Subcutaneous abdominal adipose tissue (tissue), 5 donors: ENCODE measurements around the gene ELP4.

Experiments used
- H3K27ac ChIP-seq: one replicate; pipeline ENCODE4 v1.7.0; 2013; ENCODE audit warnings: low read depth, mild to moderate bottlenecking, inconsistent platforms, low read length, moderate library complexity
- H3K27me3 ChIP-seq, 5 donors: one replicate each; pipeline ENCODE4 v1.7.0; 2013; ENCODE audit warnings: low read length in 5 of 5, inconsistent platforms in 1 of 5; ENCODE audit not compliant: control insufficient read depth in 5 of 5, insufficient read depth in 4 of 5
- H3K36me3 ChIP-seq, 5 donors: one replicate each; pipeline ENCODE4 v1.7.0; 2013; ENCODE audit warnings: low read length in 5 of 5; ENCODE audit not compliant: control insufficient read depth in 5 of 5, insufficient read depth in 5 of 5
- H3K4me1 ChIP-seq, 5 donors: one replicate each; pipeline ENCODE4 v1.7.0; 2013; ENCODE audit warnings: low read length in 5 of 5, mild to moderate bottlenecking in 3 of 5, moderate library complexity in 1 of 5; ENCODE audit not compliant: control insufficient read depth in 5 of 5, insufficient read depth in 5 of 5
- H3K4me3 ChIP-seq, 5 donors: one replicate each; pipeline ENCODE4 v1.7.0; 2013; ENCODE audit warnings: low read length in 5 of 5, low read depth in 1 of 5
- H3K9ac ChIP-seq, 5 donors: one replicate each; pipeline ENCODE4 v1.7.0; 2013; ENCODE audit warnings: low read length in 5 of 5, mild to moderate bottlenecking in 4 of 5, moderate library complexity in 3 of 5
- H3K9me3 ChIP-seq, 5 donors: one replicate each; pipeline ENCODE4 v1.7.0; 2013; ENCODE audit warnings: low read length in 5 of 5; ENCODE audit not compliant: control insufficient read depth in 5 of 5
- donor health status: healthy.
- donor health status: healthy.
- donor health status: healthy.
- donor health status: healthy.
- donor health status: healthy.

The ELP4 gene

DNA sequence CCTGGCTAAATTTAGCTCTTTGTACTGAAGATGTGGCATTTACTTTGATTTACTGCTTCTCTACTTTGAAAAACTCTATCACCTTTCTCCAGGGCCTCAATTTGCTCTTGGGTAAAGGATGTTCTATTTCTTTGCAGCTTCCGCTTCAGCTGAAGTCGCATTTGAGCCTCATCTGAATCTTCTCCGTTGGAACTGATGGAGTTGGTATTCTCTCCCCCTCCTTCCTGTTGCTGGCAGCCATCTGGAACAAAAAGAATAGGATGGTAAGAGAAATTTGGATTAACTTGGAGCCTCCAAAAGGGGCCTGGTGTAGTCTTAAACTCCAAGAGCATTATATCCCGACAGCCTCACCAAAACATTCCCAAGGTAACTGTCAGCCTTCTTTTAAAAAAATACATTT lies 285.0 kb downstream of the ELP4 start:
- peaks cover 27 to 41% (median 30%) of the 10 kb centered on the region in 5 donors for H3K27me3 ChIP-seq
- H3K4me3 ChIP-seq: no peak overlapping the region
- no peaks in the 10 kb centered on the region for H3K9me3 ChIP-seq
- no peaks in the 10 kb centered on the region for H3K36me3 ChIP-seq
- no peak overlapping the region for H3K9ac ChIP-seq
- peaks cover 2 to 21% (median 19%) of the 10 kb centered on the region in 5 donors for H3K4me1 ChIP-seq
- no peak overlapping the region for H3K27ac ChIP-seq

DNA sequence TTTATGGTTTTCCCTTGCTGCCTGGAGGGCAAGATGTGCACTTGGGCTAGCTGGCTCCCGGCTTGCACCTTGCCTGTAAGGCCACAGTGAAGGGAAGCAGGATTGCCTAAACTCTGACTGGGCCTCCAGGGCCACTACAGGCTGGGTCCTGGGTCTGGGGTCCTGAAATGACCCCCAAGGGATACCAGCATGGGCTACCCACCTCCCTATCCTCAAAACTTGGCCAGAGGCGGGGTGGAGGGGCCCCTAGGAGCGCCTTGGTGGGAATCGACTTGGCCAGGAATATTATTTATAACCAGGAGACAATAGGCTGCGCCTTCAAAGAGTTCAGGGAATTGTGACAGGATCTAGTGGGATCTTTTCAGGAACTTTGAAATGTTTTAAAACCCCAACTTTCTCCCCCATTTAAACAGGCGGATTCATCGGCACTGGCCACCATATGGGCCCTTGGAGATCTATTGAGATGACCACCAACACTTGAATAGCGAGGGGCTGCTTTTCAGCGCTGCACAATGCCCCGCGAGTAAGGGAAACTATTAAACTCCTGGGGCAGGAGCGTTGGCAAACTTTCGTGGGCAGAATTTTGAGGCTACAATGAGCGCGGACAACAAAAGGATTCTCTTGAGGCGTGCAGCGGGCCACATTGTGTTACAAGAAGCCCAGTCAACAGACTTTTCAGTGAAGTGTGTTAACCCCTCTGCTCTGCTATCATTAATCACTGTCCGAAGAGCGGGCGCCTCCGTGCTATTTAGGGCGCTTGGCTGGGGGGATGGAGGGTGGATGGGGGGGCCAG lies 286.3 kb downstream of the ELP4 start:
- Histone ChIP-seq H3K36me3 (no peaks in the 10 kb centered on the region), H3K4me1 (peaks cover 2 to 22% (median 19%) of the 10 kb centered on the region in 5 donors), H3K27ac (no peak overlapping the region), H3K9me3 (no peaks in the 10 kb centered on the region), H3K27me3 (peaks cover 39 to 52% (median 43%) of the 10 kb centered on the region in 5 donors), H3K4me3 (no peak overlapping the region), H3K9ac (no peak overlapping the region)

DNA sequence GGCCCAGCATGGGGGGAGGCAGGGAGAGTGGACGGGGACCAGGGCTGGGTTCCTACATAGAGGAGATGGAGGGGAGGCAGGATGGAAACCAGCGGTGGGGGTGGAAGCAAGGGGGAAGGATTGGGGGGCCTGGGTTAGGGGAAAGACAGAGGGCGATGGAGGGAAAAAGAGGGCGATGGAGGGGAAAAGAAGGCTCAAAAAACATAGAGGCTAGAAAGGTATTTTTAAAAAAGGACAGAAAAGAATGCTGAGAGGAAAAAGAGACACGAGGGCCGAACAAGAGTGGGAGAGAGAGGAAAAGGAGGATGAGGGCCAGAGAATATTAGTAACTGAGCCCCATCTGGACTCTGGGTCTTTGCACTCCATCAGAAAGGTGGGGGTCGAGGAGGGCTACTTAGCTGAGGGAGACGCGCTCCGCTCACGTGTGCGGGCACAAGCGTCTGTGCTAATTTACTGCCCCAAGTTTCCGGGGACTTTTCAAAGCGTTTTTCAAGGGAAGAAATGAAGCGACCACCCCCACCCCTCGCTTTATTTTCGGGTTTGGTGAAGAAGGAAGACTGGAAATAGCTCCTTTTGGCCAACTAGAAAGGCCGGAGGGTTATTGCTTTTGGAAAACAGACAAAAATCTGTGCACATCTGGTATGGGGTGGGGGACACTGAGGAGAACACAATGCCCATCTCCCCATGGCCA lies 287.1 kb downstream of the ELP4 start:
- Histone ChIP-seq H3K27me3 (peaks cover 46 to 59% (median 50%) of the 10 kb centered on the region in 5 donors), H3K36me3 (no peaks in the 10 kb centered on the region), H3K9me3 (no peaks in the 10 kb centered on the region), H3K4me3 (no peak overlapping the region), H3K9ac (no peak overlapping the region), H3K27ac (no peak overlapping the region), H3K4me1 (peaks cover 2 to 22% (median 19%) of the 10 kb centered on the region in 5 donors)

DNA sequence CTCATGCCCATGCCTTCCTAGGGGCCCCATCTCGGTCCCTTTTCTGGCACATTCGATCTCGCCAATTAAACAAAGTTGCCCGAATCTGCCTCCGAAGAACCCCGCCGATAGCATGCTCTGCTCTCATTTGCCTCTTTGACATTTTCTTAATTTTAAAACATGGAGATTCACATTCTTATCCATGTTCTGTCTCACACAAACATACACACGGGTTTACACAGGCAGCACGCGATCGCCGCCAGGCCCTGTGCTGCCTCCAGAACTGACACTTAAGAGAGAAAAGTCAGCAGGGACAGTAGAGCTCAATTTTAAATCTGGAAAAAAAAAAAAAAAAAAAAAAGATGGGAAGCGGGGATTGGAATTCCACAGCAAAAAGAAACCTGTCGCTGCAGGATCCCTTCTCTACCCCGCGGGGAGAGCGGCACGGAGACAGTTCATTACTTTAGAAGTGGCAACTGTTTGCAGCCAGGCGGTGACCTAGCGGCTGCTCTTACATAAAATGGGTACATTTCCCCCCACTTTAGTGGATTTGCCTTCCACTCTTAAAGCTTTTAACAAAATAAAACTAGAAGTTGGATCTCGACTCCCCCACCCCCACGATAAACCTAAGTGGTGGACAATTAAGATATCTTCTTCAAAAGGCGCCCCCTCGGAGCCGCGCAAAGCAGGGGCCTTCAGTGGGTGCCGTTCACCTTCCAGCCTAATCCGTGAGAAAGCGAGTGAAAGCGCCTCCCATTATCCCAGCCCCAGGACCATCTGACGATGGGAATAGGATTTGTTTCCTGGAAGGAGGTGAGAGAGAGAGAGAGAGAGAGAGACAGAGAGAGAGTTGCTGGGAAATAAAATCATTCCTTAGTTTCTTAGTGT lies 287.9 kb downstream of the ELP4 start:
- H3K27me3 ChIP-seq: peaks cover 46 to 59% (median 54%) of the 10 kb centered on the region in 5 donors
- no peak overlapping the region for H3K9ac ChIP-seq
- H3K4me3 ChIP-seq: no peak overlapping the region
- H3K9me3 ChIP-seq: no peaks in the 10 kb centered on the region
- H3K4me1 ChIP-seq: peaks cover 2 to 22% (median 19%) of the 10 kb centered on the region in 5 donors
- H3K27ac ChIP-seq: no peak overlapping the region
- H3K36me3 ChIP-seq: no peaks in the 10 kb centered on the region

DNA sequence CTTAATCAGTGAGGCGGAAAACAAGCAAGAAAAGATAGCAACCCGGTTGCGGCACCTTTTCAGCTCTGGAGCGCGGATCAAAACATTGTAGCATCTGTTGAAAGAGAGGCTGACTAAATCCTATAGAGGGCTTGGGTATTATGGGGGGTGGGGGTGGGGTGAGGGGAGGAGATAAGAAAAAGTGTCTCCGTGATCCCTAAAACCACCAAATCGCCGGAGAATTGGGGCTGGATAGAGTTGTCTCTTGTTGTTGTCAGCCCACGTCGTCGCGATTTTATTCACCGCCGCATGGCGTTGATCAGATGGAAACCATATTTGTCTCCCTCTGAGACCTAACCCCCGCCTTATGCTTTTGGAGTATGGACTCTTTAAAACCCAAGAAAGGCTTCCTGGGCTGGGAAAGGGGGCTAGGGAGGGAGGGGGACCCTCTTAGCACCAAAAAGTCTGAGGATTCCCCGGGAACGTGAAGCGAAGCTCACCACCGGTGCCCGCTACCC lies 288.5 kb downstream of the ELP4 start:
- no peak overlapping the region for H3K27ac ChIP-seq
- no peaks in the 10 kb centered on the region for H3K36me3 ChIP-seq
- H3K9me3 ChIP-seq: peaks cover 0 to 2% (median 0%) of the 10 kb centered on the region in 5 donors
- H3K27me3 ChIP-seq: peaks cover 52 to 65% (median 61%) of the 10 kb centered on the region in 5 donors
- peak overlapping the region in 3 of 5 donors; percentile 8 to 40 (median 34) for H3K4me3 ChIP-seq
- no peak overlapping the region for H3K9ac ChIP-seq
- peaks cover 2 to 22% (median 19%) of the 10 kb centered on the region in 5 donors for H3K4me1 ChIP-seq

DNA sequence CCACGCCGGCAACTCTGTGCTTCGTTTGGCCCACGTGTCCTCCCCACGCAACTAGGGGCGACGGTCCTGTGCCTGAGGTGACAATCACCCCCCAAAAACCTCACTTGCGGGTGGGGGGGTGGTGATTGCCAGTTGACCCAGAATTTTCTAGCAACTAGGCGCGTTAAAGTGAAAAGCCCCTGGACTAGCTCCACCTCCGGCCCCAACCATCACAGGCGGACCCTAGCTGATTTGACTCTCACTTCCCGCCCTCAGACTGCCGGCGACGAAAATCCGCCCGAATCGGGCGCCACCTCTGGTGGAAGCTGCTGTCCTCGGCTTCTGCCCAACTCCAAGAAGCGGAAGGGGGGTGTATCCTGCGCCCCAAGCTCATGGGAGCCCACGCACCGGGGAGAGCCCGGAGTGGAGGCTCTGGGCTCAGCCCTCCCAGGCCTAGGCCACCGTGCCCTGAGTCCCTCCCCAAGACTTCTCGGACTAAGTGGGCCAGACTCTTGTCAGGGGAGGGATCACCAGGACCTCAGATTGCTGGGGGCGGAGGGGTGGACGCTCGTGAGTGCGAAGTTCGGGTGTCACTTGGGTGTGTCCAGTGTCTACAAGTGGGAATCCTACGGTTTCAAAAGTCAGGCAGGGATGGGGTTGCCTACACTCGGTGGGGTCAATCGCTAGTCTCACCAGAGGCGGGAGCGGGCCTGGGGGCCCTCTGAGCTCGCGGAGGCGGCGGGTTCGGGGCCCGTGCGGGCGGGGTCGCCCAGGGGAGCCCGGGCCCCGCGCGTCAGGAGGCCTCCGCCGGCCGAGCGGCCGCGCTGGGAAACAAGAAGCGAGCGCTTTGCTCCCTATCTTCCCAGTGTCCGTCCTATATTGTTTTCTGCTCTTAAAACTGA lies 289.2 kb downstream of the ELP4 start:
- Histone ChIP-seq H3K9me3 (peaks cover 0 to 4% (median 0%) of the 10 kb centered on the region in 5 donors), H3K27ac (no peak overlapping the region), H3K4me3 (peak overlapping the region in 4 of 5 donors; percentile 8 to 40 (median 35)), H3K9ac (no peak overlapping the region), H3K27me3 (peaks cover 59 to 72% (median 67%) of the 10 kb centered on the region in 5 donors), H3K36me3 (no peaks in the 10 kb centered on the region), H3K4me1 (peaks cover 2 to 28% (median 22%) of the 10 kb centered on the region in 5 donors)

DNA sequence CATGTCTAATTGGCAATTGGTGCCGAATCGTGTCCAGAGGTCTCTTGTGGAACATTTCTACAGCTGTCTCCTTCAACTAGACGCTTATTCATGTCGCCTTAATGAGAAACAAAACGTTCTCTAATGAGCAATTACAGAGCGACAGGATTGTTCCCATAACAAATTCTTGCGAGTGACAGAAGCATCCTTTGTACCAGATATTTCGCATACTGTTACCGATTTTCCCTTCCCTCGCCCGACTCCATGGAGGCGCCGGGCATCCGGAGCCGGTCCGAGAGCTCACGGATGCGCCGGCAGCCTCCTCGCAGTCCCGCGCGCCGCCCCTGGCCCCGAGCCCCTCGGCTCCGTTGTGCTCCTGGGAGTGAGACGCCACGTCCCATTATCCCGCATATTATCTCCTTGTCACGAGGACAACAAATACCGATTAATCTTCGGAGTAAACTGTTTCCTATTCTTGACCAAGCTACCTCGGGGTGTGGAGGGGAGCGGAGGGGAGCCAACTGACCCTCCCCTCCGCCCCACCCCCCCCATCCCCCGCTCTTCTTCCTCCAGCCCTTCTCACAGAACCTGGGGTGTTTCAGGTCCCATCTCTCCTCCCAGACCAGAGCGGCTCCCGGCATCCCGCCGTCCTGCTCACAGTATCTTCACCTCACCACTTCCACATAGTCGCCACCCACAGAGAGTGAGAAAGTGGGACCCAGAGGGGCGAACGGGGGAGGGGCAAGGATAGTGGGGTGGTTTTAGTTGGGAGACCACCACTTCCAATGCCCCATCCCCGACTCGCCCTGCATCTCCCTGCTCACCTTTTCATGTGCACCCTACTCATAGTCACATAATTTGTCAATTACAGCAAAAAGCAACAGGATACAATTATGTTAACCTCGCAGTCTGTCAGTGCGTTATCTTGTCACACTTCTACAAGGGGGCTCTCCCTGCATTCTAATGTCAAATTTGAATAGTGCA lies 290.1 kb downstream of the ELP4 start:
- Histone ChIP-seq H3K4me3 (peak overlapping the region in 3 of 5 donors; percentile 34 to 40 (median 36)), H3K4me1 (peaks cover 2 to 37% (median 30%) of the 10 kb centered on the region in 5 donors), H3K9ac (no peak overlapping the region), H3K27me3 (peaks cover 68 to 81% (median 76%) of the 10 kb centered on the region in 5 donors), H3K27ac (no peak overlapping the region), H3K9me3 (peaks cover 0 to 4% (median 0%) of the 10 kb centered on the region in 5 donors), H3K36me3 (no peaks in the 10 kb centered on the region)

DNA sequence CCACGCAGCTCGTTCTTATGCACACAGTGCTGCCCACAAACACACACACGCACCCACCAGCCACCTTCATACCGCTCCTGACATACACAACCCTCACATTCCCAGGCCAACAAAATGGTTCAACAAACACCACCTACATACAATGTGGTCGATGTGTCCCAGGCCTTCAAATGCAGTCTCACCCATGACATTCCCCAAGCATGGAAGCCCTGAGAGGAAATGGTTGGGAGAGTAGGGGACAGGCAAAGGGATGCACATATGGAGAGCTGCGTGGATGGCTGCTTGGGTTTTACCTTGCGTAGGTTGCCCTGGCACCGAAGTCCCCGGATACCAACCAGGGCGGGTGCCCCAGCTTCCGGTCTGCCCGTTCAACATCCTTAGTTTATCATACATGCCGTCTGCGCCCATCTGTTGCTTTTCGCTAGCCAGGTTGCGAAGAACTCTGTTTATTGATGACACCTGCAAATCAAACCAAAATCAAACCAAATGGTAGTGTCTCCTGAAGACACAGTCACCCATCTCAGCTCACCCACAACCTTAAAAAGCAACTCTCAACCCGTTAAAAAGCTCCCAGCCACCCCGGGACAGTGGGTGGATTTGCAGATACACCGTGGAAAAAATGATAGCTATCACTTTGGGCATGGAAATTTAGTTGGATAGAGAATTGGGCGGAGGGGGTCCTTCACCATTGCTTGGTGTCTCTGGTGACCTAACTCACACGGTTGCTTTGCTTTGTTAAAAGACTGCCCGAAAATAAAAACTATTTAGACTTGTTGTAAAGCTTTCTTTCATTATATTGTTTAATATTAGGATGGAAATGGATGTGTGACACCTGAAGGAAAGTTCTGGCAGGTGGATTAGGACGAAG lies 291.1 kb downstream of the ELP4 start:
- H3K9ac ChIP-seq: no peak overlapping the region
- H3K9me3 ChIP-seq: peaks cover 0 to 4% (median 0%) of the 10 kb centered on the region in 5 donors
- no peaks in the 10 kb centered on the region for H3K36me3 ChIP-seq
- H3K27ac ChIP-seq: no peak overlapping the region
- H3K4me1 ChIP-seq: peaks cover 2 to 46% (median 39%) of the 10 kb centered on the region in 5 donors
- peaks cover 78 to 90% (median 86%) of the 10 kb centered on the region in 5 donors for H3K27me3 ChIP-seq
- H3K4me3 ChIP-seq: no peak overlapping the region
